DND-41 (cell line): Measurements from ENCODE around the gene NAP1L4.

Experiments used
- ATAC-seq: fragments of 200-7000 bp; cut with Tn5 transposase; 3 replicates; pipeline ENCODE4 v1.9.1; 2021; ENCODE audit warnings: low read depth; ENCODE audit not compliant: insufficient read depth
- DNase-seq: peaks from one replicate; pipeline ENCODE4 v3.0.0-alpha.2; 2020
- H2AFZ ChIP-seq: 2 replicates; pipeline ENCODE4 v1.6.0; 2012; ENCODE audit warnings: low read depth, low read length
- H3K27ac ChIP-seq: 2 replicates; pipeline ENCODE4 v1.5.1; 2012; ENCODE audit warnings: low read length, inconsistent platforms
- H3K27me3 ChIP-seq: fragments of 200-600 bp; sonication (generic); 2 replicates; pipeline ENCODE4 v1.6.0; 2012; ENCODE audit warnings: low read length, mild to moderate bottlenecking, inconsistent platforms; ENCODE audit not compliant: insufficient read depth, poor library complexity
- H3K36me3 ChIP-seq: 2 replicates; pipeline ENCODE4 v1.5.1; 2012; ENCODE audit warnings: low read length, inconsistent platforms; ENCODE audit not compliant: insufficient read depth
- H3K4me1 ChIP-seq: 2 replicates; pipeline ENCODE4 v1.5.1; 2012; ENCODE audit warnings: mild to moderate bottlenecking, low read length; ENCODE audit not compliant: insufficient read depth
- H3K4me2 ChIP-seq: 2 replicates; pipeline ENCODE4 v1.6.0; 2012; ENCODE audit warnings: mild to moderate bottlenecking, moderate library complexity, low read length, inconsistent platforms; ENCODE audit not compliant: insufficient read depth
- H3K4me3 ChIP-seq, 2 experiments: fragments of 200-600 bp in 1 of 2; shearing (Covaris generic) in 1 of 2; 2 replicates each; pipeline ENCODE4 v1.5.1; 2012 to 2016; ENCODE audit warnings: inconsistent platforms in 2 of 2, low read length in 2 of 2, mild to moderate bottlenecking in 2 of 2, low read depth in 1 of 2, moderate library complexity in 1 of 2
- H3K79me2 ChIP-seq: 2 replicates; pipeline ENCODE4 v1.6.0; 2012; ENCODE audit warnings: low read length, inconsistent platforms; ENCODE audit not compliant: insufficient read depth
- H3K9ac ChIP-seq: 2 replicates; pipeline ENCODE4 v1.6.0; 2012; ENCODE audit warnings: low read depth, mild to moderate bottlenecking, inconsistent platforms, low read length, moderate library complexity
- H3K9me3 ChIP-seq: 2 replicates; pipeline ENCODE4 v1.5.1; 2012; ENCODE audit warnings: low read length, moderate library complexity, mild to moderate bottlenecking, inconsistent platforms; ENCODE audit not compliant: insufficient read depth, severe bottlenecking
- H4K20me1 ChIP-seq: 2 replicates; pipeline ENCODE4 v1.6.0; 2012; ENCODE audit warnings: low read length; ENCODE audit not compliant: insufficient read depth
- EZH2 ChIP-seq: IDR thresholded peaks from 3 replicates; pipeline ENCODE4 v1.6.1; 2012; ENCODE audit warnings: borderline replicate concordance, low read depth, mild to moderate bottlenecking, moderate library complexity, low read length, inconsistent platforms; ENCODE audit not compliant: severe bottlenecking
- TF ChIP-seq, protein P1 (sequence below): IDR thresholded peaks from 2 replicates; pipeline ENCODE4 v1.5.1; 2012; ENCODE audit warnings: borderline replicate concordance, low read length, moderate library complexity, mild to moderate bottlenecking; ENCODE audit not compliant: poor library complexity, severe bottlenecking; ENCODE audit errors: extremely low read depth

Gene NAP1L4

GRCh38 chr11:2980168-2980840 is 11.8 kb downstream of the NAP1L4 start:
- 0 out of 2 replicates have a peak, but pooled peaks cover 4% of the 10 kb centered on the region for H3K4me1 ChIP-seq
- ATAC-seq = no peak
- H2AFZ ChIP-seq = no peak overlapping the region
- no peak overlapping the region for H3K27ac ChIP-seq
- TF ChIP-seq, protein P1, sequence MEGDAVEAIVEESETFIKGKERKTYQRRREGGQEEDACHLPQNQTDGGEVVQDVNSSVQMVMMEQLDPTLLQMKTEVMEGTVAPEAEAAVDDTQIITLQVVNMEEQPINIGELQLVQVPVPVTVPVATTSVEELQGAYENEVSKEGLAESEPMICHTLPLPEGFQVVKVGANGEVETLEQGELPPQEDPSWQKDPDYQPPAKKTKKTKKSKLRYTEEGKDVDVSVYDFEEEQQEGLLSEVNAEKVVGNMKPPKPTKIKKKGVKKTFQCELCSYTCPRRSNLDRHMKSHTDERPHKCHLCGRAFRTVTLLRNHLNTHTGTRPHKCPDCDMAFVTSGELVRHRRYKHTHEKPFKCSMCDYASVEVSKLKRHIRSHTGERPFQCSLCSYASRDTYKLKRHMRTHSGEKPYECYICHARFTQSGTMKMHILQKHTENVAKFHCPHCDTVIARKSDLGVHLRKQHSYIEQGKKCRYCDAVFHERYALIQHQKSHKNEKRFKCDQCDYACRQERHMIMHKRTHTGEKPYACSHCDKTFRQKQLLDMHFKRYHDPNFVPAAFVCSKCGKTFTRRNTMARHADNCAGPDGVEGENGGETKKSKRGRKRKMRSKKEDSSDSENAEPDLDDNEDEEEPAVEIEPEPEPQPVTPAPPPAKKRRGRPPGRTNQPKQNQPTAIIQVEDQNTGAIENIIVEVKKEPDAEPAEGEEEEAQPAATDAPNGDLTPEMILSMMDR = no peak
- no peak for TF ChIP-seq EZH2
- H3K4me3 ChIP-seq = no peak overlapping the region
- H3K36me3 ChIP-seq = peaks cover 61% of the 10 kb centered on the region
- H4K20me1 ChIP-seq = peaks cover 91% of the 10 kb centered on the region
- no peak overlapping the region for H3K4me2 ChIP-seq
- H3K79me2 ChIP-seq = peaks cover 100% of the 10 kb centered on the region
- H3K9me3 ChIP-seq = no peaks in the 10 kb centered on the region
- no peak overlapping the region for H3K9ac ChIP-seq
- no peak for DNase-seq
- H3K27me3 ChIP-seq = no peaks in the 10 kb centered on the region

- no peaks in the 10 kb centered on the region for H3K4me1 ChIP-seq
- no peaks in the 10 kb centered on the region for H3K27me3 ChIP-seq
- no peak overlapping the region for H3K4me2 ChIP-seq
- peaks cover 81% of the 10 kb centered on the region for H4K20me1 ChIP-seq
- no peak for ATAC-seq
- no peaks in the 10 kb centered on the region for H3K9me3 ChIP-seq
- no peak overlapping the region for H2AFZ ChIP-seq
- peaks cover 78% of the 10 kb centered on the region for H3K36me3 ChIP-seq
- no peak overlapping the region for H3K27ac ChIP-seq
- H3K9ac ChIP-seq = no peak overlapping the region
- H3K79me2 ChIP-seq = peaks cover 99% of the 10 kb centered on the region
- H3K4me3 ChIP-seq = no peak overlapping the region
- DNase-seq = no peak
- TF ChIP-seq EZH2 = no peak
- TF ChIP-seq, protein P1 = no peak
These were observed 15.0 kb downstream of the NAP1L4 start for GRCh38 chr11:2977113-2977512.

DNA sequence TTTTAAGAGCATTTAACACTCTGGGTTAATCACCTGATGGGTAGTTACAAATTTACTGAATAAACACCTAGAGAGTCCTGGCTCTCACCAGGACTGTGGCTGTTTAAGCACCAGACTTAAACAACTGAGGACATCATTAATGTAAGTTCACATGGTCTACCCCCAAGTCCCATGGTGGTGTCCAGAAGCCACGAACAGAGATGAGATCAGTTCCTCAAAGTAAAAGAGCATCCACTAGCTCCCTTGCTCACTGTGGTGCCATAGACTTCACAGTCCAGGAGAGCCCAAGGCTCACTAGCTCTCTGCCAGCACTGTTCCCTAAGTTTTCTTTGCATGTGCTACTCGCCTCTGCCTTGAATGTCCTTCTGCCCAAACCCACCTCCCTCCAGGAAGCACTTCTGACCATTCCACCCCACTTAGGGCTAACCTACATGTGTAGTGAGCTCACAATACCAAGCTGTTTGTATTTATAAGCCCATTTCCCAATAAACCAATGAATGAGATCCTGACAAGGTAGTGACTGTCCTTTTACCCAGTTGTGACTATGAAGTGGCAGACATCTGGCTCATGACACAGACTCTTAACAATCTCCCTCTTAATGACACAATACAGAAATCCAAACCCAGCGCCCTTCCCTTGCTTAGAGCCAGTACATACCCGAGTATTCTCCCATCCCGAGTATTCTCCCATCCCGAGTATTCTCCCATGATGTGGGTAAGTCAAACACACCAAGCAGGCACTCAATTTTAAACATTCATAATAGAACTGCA is 15.7 kb downstream of the NAP1L4 start:
- Histone ChIP-seq H3K36me3 (peaks cover 80% of the 10 kb centered on the region), H3K9me3 (no peaks in the 10 kb centered on the region), H3K27ac (no peak overlapping the region), H3K4me3 (no peak overlapping the region), H2AFZ (no peak overlapping the region), H3K4me1 (no peaks in the 10 kb centered on the region), H3K4me2 (no peak overlapping the region), H3K79me2 (peaks cover 98% of the 10 kb centered on the region), H3K27me3 (no peaks in the 10 kb centered on the region), H3K9ac (no peak overlapping the region), H4K20me1 (peaks cover 81% of the 10 kb centered on the region)
- no peak; the same call in 2 of the 3 replicates for ATAC-seq
- TF ChIP-seq EZH2 = no peak
- TF ChIP-seq, protein P1 = no peak
- DNase-seq = no peak
